Type B pancreatic cell (in vitro differentiated cells): ENCODE data around the gene PTPRC. TPM values are rescaled to one million over a fixed set of nuclear protein-coding genes. Genes with fewer than 3 reads are reported as not detected.

ENCODE experiments used
- DNase-seq: peaks from one replicate; pipeline ENCODE4 v3.0.0; 2021; ENCODE audit warnings: mixed read lengths; ENCODE audit not compliant: unreplicated experiment; ENCODE audit errors: extremely low spot score
- H3K27ac Mint-ChIP-seq: 2 replicates; pipeline ENCODE4 v1.8.0; 2021; ENCODE audit warnings: mild to moderate bottlenecking, mixed read lengths
- H3K27me3 Mint-ChIP-seq: 2 replicates; pipeline ENCODE4 v1.8.0; 2021; ENCODE audit warnings: mixed read lengths
- H3K36me3 Mint-ChIP-seq: 2 replicates; pipeline ENCODE4 v1.8.0; 2021; ENCODE audit warnings: mixed read lengths
- H3K4me1 Mint-ChIP-seq: one replicate; pipeline ENCODE4 v1.8.0; 2021; ENCODE audit warnings: mixed read lengths; ENCODE audit not compliant: unreplicated experiment
- H3K4me3 Mint-ChIP-seq: 2 replicates; pipeline ENCODE4 v1.8.0; 2021; ENCODE audit warnings: mild to moderate bottlenecking, mixed read lengths
- H3K9me3 Mint-ChIP-seq: 2 replicates; pipeline ENCODE4 v1.8.0; 2021; ENCODE audit warnings: mixed read lengths
- total RNA-seq: library from RNA; stranded (reverse); gene quantifications from 2 replicates; pipeline ENCODE4 v1.2.1, GENCODE V29; 2021; ENCODE audit warnings: low replicate concordance
- TF ChIP-seq, protein P1 (sequence below): fragments of 200-600 bp; sonication (generic); conservative IDR thresholded peaks from 2 replicates; pipeline ENCODE4 v1.5.0; 2021; ENCODE audit warnings: antibody characterized with exemption, mild to moderate bottlenecking

PTPRC gene
- total RNA-seq, 1 donor from 2014 or later = not detected

DNA sequence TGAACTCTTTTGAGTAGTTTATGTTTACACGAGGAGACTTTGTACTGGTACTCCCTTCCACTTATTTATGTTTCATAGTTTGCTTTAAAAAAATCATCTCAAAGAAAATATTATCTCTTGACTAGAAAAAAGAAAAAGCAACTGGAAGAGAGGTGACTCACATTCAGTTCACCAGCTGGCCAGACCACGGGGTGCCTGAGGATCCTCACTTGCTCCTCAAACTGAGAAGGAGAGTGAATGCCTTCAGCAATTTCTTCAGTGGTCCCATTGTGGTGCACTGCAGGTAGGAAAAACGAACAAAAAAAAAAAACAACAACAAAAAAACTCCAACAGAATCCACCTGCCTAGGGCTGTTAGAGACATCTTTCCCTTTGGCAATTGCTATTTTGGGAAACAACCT lies 102.9 kb downstream of the PTPRC start:
- no peak overlapping the region for H3K4me3 Mint-ChIP-seq
- TF ChIP-seq, protein P1, sequence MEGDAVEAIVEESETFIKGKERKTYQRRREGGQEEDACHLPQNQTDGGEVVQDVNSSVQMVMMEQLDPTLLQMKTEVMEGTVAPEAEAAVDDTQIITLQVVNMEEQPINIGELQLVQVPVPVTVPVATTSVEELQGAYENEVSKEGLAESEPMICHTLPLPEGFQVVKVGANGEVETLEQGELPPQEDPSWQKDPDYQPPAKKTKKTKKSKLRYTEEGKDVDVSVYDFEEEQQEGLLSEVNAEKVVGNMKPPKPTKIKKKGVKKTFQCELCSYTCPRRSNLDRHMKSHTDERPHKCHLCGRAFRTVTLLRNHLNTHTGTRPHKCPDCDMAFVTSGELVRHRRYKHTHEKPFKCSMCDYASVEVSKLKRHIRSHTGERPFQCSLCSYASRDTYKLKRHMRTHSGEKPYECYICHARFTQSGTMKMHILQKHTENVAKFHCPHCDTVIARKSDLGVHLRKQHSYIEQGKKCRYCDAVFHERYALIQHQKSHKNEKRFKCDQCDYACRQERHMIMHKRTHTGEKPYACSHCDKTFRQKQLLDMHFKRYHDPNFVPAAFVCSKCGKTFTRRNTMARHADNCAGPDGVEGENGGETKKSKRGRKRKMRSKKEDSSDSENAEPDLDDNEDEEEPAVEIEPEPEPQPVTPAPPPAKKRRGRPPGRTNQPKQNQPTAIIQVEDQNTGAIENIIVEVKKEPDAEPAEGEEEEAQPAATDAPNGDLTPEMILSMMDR = no peak
- no peak for DNase-seq
- no peaks in the 10 kb centered on the region for H3K4me1 Mint-ChIP-seq
- no peaks in the 10 kb centered on the region for H3K36me3 Mint-ChIP-seq
- no peaks in the 10 kb centered on the region for H3K9me3 Mint-ChIP-seq
- no peak overlapping the region for H3K27ac Mint-ChIP-seq
- no peaks in the 10 kb centered on the region for H3K27me3 Mint-ChIP-seq

DNA sequence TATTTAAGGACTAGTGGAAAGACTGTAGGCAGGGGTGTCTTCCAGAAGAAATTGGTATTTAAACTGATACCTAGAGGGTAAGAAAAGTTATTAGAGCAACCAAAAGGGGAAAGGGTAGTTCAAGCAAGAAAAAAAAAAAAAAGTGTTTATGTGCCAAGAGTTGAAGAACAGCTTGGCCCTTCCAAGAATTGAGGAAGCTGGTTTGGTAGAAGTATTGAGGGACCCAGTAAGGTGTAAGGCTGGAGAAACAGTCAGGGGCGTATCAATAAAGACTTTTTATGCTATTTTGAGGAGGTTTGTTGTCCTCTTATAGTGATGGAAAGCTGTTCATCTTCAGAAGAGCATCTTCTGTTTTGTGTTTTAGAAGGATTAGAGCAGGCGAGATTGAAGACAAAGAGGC lies 108.3 kb downstream of the PTPRC start:
- no peaks in the 10 kb centered on the region for H3K9me3 Mint-ChIP-seq
- no peak overlapping the region for H3K27ac Mint-ChIP-seq
- TF ChIP-seq, protein P1 = no peak
- H3K27me3 Mint-ChIP-seq = no peaks in the 10 kb centered on the region
- DNase-seq = no peak
- H3K36me3 Mint-ChIP-seq = no peaks in the 10 kb centered on the region
- H3K4me3 Mint-ChIP-seq = no peak overlapping the region
- no peaks in the 10 kb centered on the region for H3K4me1 Mint-ChIP-seq

DNA sequence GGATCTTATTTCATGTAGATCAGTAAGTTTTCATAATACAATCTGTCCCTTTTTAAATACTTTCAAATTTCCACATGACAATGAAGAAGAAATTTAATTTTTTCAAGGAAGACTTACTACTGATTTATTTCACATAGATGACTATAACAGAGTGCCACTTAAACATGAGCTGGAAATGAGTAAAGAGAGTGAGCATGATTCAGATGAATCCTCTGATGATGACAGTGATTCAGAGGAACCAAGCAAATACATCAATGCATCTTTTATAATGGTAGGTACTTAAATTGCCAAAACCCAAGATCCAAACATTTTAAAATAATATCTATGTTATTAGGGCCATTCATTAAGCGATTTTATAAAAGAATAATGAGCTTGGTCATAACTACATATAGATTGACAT lies 110.4 kb downstream of the PTPRC start:
- no peak overlapping the region for H3K4me3 Mint-ChIP-seq
- H3K9me3 Mint-ChIP-seq = no peaks in the 10 kb centered on the region
- no peak overlapping the region for H3K27ac Mint-ChIP-seq
- no peak for DNase-seq
- TF ChIP-seq, protein P1 = no peak
- H3K4me1 Mint-ChIP-seq = no peaks in the 10 kb centered on the region
- no peaks in the 10 kb centered on the region for H3K36me3 Mint-ChIP-seq
- no peaks in the 10 kb centered on the region for H3K27me3 Mint-ChIP-seq

DNA sequence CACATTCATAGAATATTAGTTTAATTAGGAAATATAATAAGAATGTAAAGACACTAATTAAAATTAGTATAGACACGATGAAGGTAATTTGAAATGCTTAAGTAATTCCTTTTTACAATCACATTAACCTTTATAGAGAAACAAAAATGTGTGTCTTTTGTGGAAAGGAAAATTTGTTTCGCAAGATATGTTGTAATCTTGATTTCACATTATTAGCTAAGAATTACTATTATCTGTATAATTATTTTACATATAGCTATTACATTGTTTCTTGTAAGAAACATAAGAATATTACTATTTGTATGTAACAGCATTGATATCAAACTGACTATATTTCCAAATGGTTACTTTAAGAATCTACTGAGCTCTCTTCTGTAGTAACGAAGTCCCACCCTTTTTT lies 111.2 kb downstream of the PTPRC start:
- H3K9me3 Mint-ChIP-seq = no peaks in the 10 kb centered on the region
- H3K4me3 Mint-ChIP-seq = no peak overlapping the region
- H3K27me3 Mint-ChIP-seq = no peaks in the 10 kb centered on the region
- H3K27ac Mint-ChIP-seq = no peak overlapping the region
- no peaks in the 10 kb centered on the region for H3K36me3 Mint-ChIP-seq
- H3K4me1 Mint-ChIP-seq = no peaks in the 10 kb centered on the region
- TF ChIP-seq, protein P1 = no peak
- no peak for DNase-seq

DNA sequence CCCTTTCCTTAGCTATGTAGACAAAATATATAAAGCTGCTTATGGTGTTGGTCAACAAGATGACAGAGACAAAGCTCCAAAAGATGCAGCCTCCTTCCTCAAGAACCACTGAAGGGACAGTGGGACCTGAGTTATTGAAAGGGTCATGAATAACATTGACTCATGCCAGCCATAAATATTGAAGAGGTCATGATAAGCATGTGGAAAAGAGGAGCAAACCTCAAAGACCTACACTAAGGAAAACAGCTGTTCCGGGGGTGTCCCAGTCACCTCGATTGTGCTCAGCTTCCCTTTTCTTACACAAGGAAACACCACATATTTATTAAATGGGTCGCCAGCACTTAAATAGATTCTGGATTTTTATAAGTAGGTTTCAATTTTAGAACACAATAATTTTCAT lies 112.9 kb downstream of the PTPRC start:
- no peaks in the 10 kb centered on the region for H3K9me3 Mint-ChIP-seq
- no peak overlapping the region for H3K4me3 Mint-ChIP-seq
- no peak overlapping the region for H3K27ac Mint-ChIP-seq
- DNase-seq = no peak
- TF ChIP-seq, protein P1 = no peak
- H3K4me1 Mint-ChIP-seq = no peaks in the 10 kb centered on the region
- H3K36me3 Mint-ChIP-seq = no peaks in the 10 kb centered on the region
- no peaks in the 10 kb centered on the region for H3K27me3 Mint-ChIP-seq

DNA sequence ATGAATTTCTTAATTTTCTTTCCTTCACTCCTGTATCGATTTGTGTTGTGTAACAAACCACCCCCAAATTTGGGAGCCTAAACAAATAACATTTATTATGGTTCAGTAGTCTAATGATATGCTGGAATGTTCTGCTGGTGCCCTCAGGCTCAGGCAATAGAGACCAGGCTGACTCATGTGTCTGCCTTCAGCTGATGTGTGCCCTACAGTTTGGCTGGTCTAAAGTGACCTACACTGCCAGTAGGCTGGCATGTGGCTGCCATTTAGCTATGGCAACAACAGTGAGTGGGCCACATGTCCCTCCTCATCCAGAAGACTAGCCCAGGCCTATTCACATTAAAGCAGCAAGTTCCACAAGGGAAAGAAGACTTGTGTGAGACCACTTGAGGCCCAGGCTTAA lies 115.8 kb downstream of the PTPRC start:
- Mint-ChIP-seq H3K27ac (no peak overlapping the region), H3K4me3 (no peak overlapping the region), H3K36me3 (no peaks in the 10 kb centered on the region), H3K9me3 (no peaks in the 10 kb centered on the region), H3K4me1 (no peaks in the 10 kb centered on the region), H3K27me3 (no peaks in the 10 kb centered on the region)
- TF ChIP-seq, protein P1 = no peak
- no peak for DNase-seq
